ENCODE measurements around the gene FAM110C.
A peak's percentile ranks its signal among the peaks of the same experiment; 100 is the strongest.
"Not testable (repeated sequence)": the region's sequence is repeated elsewhere in the genome, so short reads cannot be mapped to it uniquely, and the experiment has no call there.

Gene FAM110C

DNA sequence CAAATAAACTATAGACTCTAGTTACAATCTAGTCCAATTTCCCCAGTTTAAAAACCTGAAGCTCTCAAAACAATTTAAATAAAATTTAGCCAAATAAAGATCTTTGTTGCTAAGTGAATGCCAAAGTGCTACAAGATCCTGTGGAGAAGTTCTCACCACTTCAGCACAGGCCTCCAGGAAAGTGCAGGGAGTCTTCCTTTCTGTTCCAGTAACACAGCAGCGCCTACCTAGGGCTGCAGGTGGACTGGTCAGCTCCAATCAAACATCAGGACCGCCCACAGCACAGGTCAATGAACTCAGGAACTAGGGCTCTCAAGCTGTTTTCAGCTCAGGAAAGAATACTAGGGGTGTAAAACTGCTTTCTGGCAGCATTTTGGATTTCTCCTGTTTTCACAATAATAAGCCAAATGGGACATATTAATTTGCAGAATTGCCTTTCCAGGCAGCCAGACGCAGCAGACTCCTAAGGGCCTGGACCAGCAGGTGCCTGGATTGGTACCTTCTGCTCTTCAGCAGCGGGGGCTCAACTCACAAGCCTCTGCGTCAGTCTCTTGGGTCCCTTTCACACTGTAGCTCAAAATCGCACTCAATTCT, 1.5 kb downstream of the FAM110C start:
- DNase-seq (ENCODE audit: low read depth in 4 of 4, low spot score in 1 of 4): no peak

DNA sequence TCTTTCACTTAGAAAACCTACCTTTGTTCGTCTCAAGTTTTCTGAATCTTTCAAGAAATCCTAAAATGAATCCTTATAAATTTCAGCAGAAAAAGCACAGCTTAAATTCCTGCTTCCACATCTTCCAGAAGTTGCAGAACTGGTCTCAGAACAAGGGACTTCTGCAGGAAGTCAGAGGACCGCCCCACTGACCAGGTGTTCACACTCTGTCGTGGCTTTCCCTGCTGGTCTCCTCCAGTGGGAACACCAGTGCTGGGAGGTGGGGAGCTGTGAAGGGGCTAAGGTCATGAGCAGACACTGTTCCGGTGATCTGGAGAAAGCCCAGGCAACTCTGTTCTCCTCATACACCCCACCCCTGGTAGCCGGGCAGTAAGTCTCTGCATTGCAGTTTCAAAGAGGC, 3.5 kb downstream of the FAM110C start:
- no peak for DNase-seq (ENCODE audit: low read depth in 4 of 4, low spot score in 1 of 4)

DNA sequence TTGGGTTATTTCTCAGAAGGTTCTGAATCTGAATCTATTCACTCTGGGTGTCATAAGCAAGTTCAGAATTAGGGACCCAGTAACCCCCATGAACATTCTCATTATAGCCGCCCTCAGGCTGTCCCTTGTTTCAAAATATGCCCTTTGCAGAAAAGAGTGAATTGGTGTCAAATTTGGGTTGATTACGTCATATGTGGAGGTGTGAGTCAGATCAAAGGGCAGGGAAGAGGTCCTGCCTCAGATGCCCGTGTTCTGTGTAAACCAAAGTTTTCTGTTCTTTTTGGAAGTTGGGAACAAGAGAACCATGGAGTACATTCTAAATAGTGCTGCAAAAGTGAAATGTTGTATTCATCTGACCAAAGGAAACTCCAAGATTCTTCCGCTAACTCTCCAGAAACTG, 5.8 kb downstream of the FAM110C start:
- DNase-seq (ENCODE audit: low read depth in 4 of 4, low spot score in 1 of 4): no peak

DNA sequence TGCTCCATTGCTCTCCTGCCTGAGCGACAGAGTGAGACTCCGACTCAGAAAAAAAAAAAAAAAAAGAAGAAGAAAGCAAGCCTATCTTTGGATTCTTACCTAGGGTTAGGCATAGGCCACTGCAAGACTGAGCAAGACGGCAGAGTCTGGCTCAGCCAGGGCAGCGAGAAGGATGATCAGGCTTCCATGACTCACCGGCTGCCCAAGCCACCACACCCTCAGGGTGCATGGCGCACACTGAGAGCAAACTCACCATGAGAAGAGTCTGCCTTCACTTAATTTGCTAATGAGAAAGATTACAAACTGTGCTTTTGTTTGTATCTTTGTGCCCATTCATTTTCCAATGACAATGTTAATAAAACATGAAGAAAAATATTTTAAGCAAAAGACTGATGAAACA, 8.2 kb downstream of the FAM110C start:
- DNase-seq (ENCODE audit: low read depth in 4 of 4, low spot score in 1 of 4): no peak

DNA sequence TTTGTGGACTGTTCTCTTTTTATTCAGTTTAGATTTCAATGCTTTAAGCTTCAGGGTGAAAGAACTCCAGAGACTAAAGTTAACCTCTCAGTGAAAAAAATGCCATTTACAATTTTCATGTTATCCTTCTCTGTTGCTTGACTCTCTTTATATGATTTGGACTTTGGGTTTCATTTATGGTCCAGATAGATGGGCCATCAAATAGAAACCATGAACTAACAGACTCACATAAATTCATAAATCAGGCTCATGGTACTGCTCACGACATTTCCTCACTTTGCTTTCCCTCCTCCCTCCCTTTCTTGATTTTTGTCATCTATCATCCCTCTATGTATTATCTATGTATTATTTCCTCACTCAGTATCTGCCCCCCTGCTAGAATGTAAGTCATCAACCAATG, 10.0 kb downstream of the FAM110C start:
- DNase-seq (ENCODE audit: low read depth in 4 of 4, low spot score in 1 of 4): no peak

DNA sequence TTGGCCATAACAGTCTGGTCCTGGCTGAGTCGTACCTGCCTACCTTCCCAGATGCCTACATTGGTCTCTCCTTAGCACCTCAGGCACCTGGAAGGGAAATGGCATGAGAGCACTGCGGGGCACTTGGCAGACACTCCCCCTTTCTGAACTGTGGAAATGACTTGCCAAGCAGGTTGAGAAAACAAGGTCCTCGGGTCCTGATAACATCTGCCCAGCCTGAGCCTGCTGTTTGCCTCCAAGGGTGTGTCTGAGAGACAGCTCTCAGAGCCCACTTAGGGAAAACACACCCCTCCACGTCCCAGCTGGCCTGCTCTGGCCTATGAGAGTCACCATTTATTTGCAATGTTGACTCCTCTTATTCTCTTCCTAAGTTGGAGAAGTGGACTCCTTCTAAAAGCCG, 10.5 kb downstream of the FAM110C start:
- DNase-seq (ENCODE audit: low read depth in 4 of 4, low spot score in 1 of 4): no peak

DNA sequence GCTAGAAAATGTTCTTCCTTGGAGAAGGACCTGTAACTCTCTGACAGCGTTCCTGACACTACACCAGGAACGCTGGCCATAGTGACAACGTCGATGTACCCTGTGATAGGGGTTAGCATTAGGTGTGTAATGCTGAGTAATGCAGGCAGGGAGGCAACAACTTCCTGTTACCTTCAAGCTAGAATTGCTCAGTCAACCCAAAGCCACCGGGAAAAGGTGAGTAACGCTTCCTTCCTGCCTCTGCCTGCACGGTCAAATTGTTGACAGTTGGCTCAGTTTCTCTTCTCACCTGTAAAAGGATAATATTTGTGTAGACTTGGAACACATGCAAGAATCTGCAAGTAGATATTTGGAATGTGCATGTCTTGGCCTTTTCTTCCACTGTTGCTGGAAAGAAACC, 12.7 kb downstream of the FAM110C start:
- DNase-seq (ENCODE audit: low read depth in 4 of 4, low spot score in 1 of 4): peak in 1 of 4 experiments; percentile 37

DNA sequence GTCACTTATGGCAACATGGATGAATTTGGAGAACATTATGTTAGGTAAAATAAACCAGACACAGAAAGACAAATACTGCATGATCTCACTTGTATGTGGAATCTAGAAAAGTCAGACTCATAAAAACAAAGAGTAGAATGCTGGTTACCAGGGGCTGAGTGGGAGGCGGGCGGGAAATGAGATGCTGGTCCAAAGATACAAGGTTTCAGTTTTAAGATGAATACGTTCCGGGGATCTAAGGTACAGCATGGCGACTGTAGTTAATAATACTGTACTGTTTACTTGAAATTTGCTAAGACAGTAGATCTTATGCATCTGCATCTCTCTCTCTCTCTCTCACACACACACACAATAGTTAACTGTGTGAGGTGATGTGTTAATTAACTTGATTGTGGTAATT, 14.2 kb downstream of the FAM110C start:
- no peak for DNase-seq (ENCODE audit: low read depth in 4 of 4, low spot score in 1 of 4)

DNA sequence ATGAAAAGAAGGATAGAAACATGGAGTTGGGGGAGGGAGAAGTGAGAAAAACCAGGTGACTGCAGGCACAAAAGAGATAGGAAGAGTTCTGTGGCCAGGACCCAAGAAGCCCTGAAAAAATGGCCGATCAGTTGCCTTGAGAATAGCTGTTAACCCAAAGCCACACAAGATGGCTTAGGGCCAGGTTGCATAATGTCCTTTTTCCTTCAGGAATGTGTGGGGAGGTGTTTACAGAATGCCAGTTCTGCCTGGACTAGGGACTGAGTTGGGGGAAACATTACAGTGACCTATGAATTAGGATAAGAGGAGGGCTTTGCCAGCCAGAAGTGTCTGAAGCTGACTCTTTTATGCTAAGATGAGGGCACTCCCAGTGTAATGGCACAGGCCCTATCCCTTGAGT, 17.1 kb downstream of the FAM110C start:
- no peak for DNase-seq (ENCODE audit: low read depth in 4 of 4, low spot score in 1 of 4)

DNA sequence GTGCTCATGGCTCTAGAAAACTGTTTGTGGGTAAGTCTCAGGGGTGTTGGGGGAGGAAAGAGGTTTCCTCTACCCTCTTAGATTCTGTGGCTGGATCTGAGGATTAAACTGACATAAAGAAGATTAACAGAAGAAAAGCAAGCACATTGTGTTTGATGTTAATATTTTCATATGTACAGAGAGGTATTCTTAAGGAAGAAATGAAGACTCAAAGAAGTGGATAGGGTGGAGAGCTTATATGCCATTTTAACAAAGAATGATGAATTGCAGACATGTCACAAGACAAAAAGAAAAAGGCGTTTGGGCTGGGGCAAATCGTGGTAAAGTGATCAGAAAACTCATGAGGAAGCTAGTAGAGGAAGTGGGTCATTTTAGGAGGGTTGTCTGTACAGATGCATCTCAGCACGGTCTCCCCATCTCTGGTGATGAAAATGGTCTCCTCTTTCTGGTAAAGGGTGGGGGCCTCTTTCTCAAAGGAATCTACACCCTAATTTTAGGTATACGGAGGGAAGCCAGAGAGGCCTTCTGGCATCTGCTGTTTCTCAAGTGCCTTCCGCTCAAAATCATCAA, 17.8 kb downstream of the FAM110C start:
- DNase-seq (ENCODE audit: low read depth in 4 of 4, low spot score in 1 of 4): no peak

DNA sequence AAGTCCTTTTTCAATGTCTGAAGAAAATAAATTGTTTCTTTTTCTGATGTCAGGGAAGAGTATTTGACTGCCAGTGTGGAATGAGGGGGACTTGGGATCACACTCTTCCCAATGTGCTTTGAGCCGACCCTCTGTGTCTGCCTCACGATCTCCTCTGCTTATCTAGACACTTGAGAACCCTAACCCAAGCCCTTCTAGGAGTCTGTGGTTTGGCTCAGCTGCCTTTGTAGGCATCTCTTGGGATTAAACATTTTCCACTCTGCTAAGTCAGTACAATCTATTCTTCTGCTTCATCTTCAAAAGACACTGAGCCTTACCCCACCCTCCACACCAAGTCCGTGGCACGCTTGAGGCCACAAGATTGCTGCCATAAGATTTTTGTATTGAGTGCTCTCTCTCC, 19.4 kb downstream of the FAM110C start:
- no peak for DNase-seq (ENCODE audit: low read depth in 4 of 4, low spot score in 1 of 4)

DNA sequence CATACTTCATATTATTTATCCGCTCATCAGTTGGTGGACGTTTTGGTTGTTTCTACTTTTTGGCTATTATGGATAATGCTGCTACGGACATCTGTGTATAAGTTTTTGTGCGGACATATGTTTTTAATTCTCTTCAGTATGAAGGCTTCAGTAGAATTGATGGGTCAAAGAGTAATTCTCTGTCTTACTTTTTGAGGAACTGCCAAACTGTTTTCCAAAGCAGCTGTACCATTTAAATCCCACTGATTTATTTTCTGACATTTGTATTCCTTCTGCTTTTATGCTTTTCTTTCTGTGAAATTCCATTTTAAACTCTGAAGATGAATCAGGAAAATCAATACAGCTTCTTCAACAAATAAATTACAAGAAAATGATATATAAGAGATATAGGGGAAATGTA, 20.8 kb downstream of the FAM110C start:
- DNase-seq (ENCODE audit: low read depth in 4 of 4, low spot score in 1 of 4): no peak

DNA sequence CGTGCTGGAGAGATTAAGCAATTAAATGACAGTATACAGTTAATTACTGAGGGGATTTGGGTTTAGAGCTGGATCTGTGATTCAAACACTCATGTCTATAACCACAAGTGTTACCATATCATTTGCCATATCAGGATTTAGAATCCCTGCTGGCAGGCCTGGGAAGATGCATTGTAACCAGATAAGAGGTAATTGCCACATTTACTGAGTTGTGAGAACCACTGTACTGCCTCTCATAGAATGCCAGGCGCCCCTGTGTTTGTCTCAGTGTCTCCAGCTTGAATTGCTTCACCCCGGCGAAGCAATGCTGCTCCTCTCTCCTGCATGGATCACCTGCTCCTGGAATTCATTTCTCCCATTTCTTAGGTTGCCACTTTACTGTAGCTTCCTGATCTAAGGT, 21.7 kb downstream of the FAM110C start:
- DNase-seq (ENCODE audit: low read depth in 4 of 4, low spot score in 1 of 4): not testable (repeated sequence)

DNA sequence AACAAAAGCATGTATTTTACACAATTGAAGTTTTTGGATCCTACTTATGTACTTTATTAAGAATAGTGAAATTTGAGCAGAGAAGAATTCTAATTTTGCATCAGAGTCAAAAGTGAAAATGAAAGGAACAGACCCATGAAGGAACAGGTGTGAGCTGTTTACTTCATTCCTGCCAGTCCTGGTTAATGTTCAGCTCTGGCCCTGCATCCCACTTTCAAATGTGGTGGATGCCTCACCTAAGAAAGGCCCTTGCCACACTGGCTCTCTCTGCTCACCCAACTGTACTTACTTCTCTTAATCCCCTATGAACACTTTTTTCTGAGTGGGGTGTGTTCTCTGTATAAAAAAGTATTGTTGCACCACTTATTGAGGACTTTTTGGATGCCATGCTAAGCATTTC, 22.2 kb downstream of the FAM110C start:
- DNase-seq (ENCODE audit: low read depth in 4 of 4, low spot score in 1 of 4): no peak

DNA sequence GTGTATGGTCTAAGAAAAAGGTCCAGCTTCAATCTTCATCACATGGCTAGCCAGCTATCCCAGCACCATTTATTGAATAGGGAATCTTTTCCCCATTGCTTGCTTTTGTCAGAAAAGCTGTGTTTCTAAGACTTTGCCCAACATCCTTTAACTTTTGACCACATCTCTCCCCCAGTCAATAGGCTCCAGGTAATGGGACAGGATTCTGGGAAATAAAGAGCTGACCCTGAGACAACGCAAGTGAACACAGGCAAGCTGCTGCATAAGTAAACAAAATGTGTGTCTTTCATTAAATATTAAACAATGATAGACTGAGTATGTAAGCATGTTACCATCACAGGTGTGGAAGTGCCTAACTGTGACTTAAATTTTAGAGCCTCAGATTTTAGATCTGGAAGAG, 23.0 kb downstream of the FAM110C start:
- no peak for DNase-seq (ENCODE audit: low read depth in 4 of 4, low spot score in 1 of 4)

DNA sequence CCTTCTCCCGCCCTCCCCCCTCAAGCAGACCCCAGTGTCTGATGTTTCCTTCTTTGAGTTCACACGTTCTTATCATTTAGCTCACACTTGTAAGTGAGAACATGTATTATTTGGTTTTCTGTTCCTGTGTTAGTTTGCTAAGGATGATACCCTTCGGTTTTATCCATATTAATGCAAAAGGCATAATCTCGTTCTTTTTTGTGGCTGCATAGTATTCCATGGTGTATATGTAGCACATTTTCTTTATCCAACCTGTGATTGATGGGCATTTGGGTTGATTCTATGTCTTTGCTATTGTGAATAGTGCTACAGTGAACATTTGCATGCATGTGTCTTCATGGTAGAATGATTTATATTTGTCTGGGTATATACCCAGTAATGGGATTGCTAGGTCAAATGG, 24.1 kb downstream of the FAM110C start:
- not testable (repeated sequence) for DNase-seq (ENCODE audit: low read depth in 4 of 4, low spot score in 1 of 4)

DNA sequence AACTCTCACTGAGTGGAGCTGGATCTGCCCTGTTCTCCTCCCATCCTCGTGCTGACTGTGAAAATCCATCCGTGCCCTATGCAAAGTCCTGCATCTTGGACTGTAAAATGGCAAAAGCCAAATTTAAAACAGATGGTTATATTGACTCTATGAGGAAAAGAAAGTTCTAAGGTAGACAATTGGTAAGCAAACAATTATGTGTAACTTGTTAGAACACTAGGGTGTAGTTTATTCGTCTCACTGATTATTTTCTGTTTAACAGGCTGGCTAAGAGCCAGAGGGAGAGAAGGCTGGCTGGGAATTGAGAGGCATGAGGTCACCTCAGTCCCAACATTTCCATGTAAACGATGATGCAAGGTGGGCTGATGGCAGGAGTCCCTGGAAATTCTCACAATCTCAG, 26.0 kb downstream of the FAM110C start:
- not testable (repeated sequence) for DNase-seq (ENCODE audit: low read depth in 4 of 4, low spot score in 1 of 4)

DNA sequence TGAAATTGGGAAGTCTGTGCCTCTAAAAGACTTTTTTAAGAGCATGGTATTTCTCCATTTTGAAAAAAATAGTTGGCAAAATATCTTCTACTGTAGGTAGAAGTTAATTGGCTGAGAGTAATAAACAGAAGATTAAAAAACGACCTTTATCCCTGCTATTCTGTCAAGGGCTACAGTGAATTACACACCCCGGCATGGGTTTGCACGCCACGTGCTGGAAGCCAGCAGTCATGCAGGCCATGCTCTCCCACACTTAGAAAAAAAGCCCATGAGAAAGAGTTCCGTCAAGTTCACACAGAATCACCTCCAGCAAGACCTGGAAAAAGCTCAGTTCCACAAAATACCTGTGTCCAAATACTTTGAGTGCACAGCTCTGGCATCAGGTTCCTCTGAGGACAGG, 26.8 kb downstream of the FAM110C start:
- DNase-seq (ENCODE audit: low read depth in 4 of 4, low spot score in 1 of 4): no peak

DNA sequence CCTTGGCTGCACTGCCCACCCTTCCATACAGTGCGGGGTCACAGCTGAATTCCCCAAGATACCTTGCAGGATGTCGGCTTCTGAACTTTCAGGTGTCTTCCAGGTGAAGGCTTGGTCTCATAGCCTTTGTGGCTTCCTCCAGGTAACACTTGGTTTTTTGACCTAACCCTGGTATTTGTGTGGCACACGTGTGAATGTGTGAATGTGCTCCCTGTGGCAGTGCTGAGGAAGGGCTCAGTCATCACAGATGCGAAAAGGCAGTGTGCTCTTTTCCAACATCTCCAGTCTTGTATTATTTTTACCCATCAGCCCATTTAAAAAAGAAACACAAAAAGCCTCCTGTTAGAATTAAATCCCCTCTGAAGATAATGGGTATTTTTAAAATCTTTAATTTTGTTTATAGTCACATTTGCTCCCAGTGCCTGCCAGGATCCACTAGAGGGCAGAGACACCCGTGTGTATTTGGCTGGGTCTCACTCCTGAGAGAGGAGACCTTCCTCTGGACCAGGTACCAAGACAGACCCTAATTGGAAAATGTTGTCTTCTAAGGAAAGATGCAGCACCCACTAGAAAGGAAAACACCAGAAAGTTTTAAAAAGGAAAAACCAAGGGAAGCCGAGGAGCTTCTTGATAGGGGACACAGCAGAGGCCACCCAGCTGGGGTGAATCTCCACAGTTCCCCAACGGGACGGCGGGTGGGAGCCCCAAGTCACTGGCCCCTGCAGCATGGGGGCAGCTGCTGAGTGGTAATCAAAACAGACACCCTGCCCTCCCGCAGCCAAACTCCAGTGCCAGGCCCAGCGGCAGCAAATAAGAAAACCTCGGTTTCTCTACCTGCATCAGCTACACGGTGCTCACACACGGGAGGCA, 27.7 kb downstream of the FAM110C start:
- DNase-seq (ENCODE audit: low read depth in 4 of 4, low spot score in 1 of 4): no peak

DNA sequence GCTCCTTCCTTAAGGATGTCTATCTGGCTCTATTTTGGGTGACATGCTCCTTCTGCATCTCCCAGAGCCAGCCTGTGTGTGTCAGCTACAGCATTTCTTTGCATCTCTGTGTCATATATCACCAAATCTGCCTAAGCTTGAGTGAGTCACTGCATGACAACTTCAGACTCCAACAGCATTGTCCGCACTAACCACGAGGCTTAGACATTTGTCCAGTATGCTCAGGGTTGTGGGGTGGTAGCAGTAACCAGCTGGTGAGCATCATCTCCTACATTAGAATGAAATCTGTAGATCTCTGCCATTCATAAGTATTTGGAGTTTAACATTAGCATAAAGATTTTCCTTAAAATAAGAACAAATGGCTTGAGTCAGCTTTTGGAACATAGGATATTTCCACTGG, 30.4 kb downstream of the FAM110C start:
- not testable (repeated sequence) for DNase-seq (ENCODE audit: low read depth in 4 of 4, low spot score in 1 of 4)

DNA sequence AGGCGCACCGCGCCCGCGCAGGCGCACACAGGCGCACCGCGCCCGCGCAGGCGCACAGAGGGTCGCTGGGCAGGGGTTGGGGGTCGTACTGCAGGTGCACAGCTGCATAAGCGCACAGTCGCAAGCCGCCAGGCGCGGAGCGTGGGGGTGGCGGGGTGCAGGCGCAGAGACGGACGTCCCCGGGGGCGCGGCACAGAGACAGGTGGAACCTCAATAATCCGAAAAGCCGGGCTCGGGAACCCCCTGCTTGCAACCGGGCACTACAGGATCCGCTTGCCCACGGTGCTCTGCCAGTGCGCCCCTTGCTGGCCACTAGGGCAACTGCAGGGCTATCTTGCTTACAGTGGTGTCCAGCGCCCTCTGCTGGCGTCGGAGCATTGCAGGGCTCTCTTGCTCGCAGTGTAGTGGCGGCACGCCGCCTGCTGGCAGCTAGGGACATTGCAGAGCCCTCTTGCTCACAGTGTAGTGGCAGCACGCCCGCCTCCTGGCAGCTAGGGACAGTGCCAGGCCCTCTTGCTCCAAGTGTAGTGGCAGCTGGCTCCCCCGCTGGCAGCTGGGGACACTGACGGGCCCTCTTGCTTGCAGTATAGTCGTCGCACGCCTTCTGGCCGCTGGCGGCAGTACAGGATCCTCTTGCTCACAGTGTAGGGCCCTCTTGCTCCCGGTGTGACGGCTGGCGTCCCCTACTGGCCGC, 34.9 kb downstream of the FAM110C start:
- DNase-seq (ENCODE audit: low read depth in 4 of 4, low spot score in 1 of 4): peak; percentile 20 to 61 (median 50)
